PC-9 (cell line): ENCODE measurements around the gene RUNDC1.

Experiments used
- EZH2 ChIP-seq: fragments of 200-600 bp; sonication (generic); IDR thresholded peaks from 2 replicates; pipeline ENCODE4 v1.8.0; 2017; ENCODE audit warnings: antibody characterized with exemption, low read depth
- TF ChIP-seq, protein P1 (sequence below): fragments of 200-600 bp; sonication (generic); conservative IDR thresholded peaks from 2 replicates; pipeline ENCODE4 v1.6.1; 2017; ENCODE audit warnings: mixed run types, antibody characterized with exemption, mild to moderate bottlenecking, moderate library complexity

DNA sequence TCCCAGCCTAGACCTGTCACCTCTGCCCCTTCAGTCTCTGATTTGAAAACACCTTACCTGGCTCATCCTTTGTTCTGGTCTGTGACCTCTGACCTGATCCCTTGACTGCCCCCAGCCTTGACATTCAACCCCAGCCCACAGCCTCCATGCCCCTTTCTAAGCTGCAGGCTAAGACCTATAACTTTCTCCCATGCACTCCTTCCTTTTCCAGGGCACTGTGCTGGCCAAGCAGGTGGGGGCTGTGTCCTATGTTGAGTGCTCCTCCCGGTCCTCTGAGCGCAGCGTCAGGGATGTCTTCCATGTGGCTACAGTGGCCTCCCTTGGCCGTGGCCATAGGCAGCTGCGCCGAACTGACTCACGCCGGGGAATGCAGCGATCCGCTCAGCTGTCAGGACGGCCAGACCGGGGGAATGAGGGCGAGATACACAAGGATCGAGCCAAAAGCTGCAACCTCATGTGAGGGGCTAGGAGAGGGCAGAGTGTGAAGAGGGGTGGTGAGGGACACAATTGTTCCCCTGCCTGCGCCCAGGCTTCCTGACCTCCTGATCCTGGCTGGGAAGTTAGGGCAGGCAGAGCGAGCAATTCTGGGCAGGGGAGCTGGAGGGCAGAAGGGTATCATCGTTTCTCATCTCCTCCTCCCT, 48.0 kb downstream of the RUNDC1 start:
- TF ChIP-seq, protein P1, sequence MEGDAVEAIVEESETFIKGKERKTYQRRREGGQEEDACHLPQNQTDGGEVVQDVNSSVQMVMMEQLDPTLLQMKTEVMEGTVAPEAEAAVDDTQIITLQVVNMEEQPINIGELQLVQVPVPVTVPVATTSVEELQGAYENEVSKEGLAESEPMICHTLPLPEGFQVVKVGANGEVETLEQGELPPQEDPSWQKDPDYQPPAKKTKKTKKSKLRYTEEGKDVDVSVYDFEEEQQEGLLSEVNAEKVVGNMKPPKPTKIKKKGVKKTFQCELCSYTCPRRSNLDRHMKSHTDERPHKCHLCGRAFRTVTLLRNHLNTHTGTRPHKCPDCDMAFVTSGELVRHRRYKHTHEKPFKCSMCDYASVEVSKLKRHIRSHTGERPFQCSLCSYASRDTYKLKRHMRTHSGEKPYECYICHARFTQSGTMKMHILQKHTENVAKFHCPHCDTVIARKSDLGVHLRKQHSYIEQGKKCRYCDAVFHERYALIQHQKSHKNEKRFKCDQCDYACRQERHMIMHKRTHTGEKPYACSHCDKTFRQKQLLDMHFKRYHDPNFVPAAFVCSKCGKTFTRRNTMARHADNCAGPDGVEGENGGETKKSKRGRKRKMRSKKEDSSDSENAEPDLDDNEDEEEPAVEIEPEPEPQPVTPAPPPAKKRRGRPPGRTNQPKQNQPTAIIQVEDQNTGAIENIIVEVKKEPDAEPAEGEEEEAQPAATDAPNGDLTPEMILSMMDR: no peak
- no peak for TF ChIP-seq EZH2
